Activated naive CD8-positive, alpha-beta T cell treated with anti-CD3 and anti-CD28 coated beads, Interleukin-2, amount 50 U/mL, for 24 hours (primary cell): ENCODE results near the gene RNF130.
"Not testable (repeated sequence)": the region's sequence is repeated elsewhere in the genome, so short reads cannot be mapped to it uniquely, and the experiment has no call there.

Source experiments
- ATAC-seq: fragments of 150-1000 bp; cut with Tn5 transposase; one replicate; pipeline ENCODE4 v1.10.0; 2021
- DNase-seq: peaks from one replicate; pipeline ENCODE4 v3.0.0; 2021
- H3K27ac Mint-ChIP-seq: one replicate; pipeline ENCODE4 v1.8.0; 2021; ENCODE audit warnings: mild to moderate bottlenecking, mixed read lengths
- H3K27me3 Mint-ChIP-seq: one replicate; pipeline ENCODE4 v1.8.0; 2021; ENCODE audit warnings: mixed read lengths
- H3K36me3 Mint-ChIP-seq: one replicate; pipeline ENCODE4 v1.8.0; 2021; ENCODE audit warnings: low read depth, mixed read lengths
- H3K4me1 Mint-ChIP-seq: one replicate; pipeline ENCODE4 v1.8.0; 2021; ENCODE audit warnings: mixed read lengths
- H3K4me3 Mint-ChIP-seq: one replicate; pipeline ENCODE4 v1.8.0; 2021; ENCODE audit warnings: mild to moderate bottlenecking, moderate library complexity, mixed read lengths
- H3K9me3 Mint-ChIP-seq: one replicate; pipeline ENCODE4 v1.8.0; 2021; ENCODE audit warnings: mixed read lengths

RNF130 gene

GRCh38 chr5:180040287-180041214 lies 31.0 kb downstream of the RNF130 start:
- no peaks in the 10 kb centered on the region for H3K27me3 Mint-ChIP-seq
- DNase-seq (no peak), ATAC-seq (no peak)
- peaks cover 13% of the 10 kb centered on the region for H3K9me3 Mint-ChIP-seq
- no peak overlapping the region for H3K27ac Mint-ChIP-seq
- H3K4me1 Mint-ChIP-seq, result no peaks in the 10 kb centered on the region
- peaks cover 33% of the 10 kb centered on the region for H3K36me3 Mint-ChIP-seq
- H3K4me3 Mint-ChIP-seq, result no peak overlapping the region

DNA sequence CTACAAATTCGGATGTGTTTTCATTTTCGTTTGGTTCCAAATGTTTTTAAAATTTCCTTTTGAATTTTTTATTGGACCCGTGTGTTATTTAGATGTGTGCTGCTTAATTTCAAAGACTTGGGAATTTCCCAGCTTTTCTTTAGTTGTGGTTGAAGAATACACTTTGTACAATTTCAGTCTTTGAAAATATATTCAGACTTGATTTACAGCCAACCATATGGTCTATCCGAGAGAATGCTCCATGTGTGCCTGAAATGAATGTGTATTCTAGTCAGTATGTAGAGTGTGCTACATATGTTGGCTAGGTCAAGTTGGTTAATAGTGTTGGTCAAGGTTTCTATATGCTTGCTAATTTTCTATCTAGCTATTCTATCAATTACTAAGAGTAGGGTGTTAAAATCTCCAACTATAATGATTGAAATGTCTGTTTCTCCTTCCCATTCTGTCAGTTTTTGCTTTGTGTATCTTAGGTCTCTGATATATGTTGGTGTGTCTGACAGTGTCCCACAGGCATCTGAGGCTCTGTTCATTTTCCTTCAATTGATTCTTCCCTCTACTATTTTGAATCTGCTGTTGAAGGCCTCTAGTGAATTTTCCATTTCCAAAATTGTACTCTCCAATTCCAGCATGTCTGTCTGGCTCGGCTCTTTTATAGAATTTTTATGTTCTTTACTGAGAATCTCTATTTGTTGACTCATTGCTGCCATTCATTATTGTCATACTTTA lies 36.2 kb downstream of the RNF130 start:
- no peak overlapping the region for H3K4me3 Mint-ChIP-seq
- ATAC-seq, result no peak
- H3K4me1 Mint-ChIP-seq, result peaks cover 5% of the 10 kb centered on the region
- no peak overlapping the region for H3K27ac Mint-ChIP-seq
- H3K9me3 Mint-ChIP-seq, result peaks cover 22% of the 10 kb centered on the region
- H3K27me3 Mint-ChIP-seq, result no peaks in the 10 kb centered on the region
- H3K36me3 Mint-ChIP-seq, result peaks cover 54% of the 10 kb centered on the region
- no peak for DNase-seq

DNA sequence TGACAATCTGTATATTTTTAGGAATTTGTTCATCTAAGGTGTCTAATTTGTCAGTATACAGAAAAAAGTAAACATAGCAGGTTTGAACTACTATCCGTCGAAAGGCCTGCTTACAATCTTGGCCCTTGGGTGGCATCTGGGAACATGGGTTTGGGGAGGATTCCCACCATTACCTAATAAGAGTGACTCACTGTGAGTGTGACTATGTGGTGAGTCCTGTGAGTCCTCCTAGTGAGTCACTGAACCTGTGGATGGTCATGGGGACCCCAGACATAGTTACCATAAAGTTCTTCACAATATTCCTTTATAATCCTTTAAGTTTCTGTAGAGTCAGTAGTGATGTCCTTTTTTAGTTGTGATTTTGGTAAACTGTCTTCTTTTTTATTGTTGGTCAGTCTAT lies 37.0 kb downstream of the RNF130 start:
- peaks cover 53% of the 10 kb centered on the region for H3K36me3 Mint-ChIP-seq
- DNase-seq (no peak), ATAC-seq (peak; percentile 49)
- peaks cover 5% of the 10 kb centered on the region for H3K4me1 Mint-ChIP-seq
- no peaks in the 10 kb centered on the region for H3K27me3 Mint-ChIP-seq
- H3K4me3 Mint-ChIP-seq, result no peak overlapping the region
- H3K27ac Mint-ChIP-seq, result no peak overlapping the region
- peaks cover 22% of the 10 kb centered on the region for H3K9me3 Mint-ChIP-seq

DNA sequence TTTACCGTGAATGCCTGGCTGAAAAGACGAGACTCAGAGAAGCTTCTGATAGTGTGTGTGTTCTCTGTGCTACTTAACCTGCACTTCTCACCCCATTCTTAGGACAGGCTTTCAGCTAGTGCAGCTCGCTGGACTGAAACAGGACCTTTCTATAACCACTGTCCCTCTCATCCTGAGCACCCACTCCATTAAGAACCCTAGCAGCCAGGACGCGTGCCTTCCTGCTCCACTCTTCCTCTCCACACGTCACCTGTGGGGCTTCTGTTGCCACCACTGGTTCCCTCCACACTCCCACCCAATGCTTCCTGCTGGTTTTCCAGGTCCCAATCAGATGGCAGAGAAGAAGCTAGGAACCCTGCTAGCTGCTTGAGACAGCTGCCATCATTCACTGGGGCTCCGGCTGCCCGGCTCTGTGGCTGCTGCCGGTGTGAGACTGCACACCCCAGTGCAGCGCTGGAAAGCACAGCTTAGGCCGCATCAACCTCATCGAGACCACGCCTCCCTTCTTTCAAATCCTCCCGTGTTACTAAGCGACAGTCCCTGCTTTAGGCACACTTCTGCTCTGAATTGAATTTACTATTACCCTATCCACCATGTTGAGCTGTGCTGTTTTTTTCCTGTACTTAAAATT lies 44.0 kb downstream of the RNF130 start:
- H3K9me3 Mint-ChIP-seq, result no peaks in the 10 kb centered on the region
- peaks cover 4% of the 10 kb centered on the region for H3K4me1 Mint-ChIP-seq
- no peak overlapping the region for H3K4me3 Mint-ChIP-seq
- no peak overlapping the region for H3K27ac Mint-ChIP-seq
- DNase-seq, result no peak
- no peaks in the 10 kb centered on the region for H3K27me3 Mint-ChIP-seq
- peaks cover 3% of the 10 kb centered on the region for H3K36me3 Mint-ChIP-seq
- ATAC-seq, result no peak

GRCh38 chr5:180026734-180027458 lies 44.7 kb downstream of the RNF130 start:
- H3K9me3 Mint-ChIP-seq, result no peaks in the 10 kb centered on the region
- peaks cover 1% of the 10 kb centered on the region for H3K36me3 Mint-ChIP-seq
- no peak overlapping the region for H3K27ac Mint-ChIP-seq
- peaks cover 4% of the 10 kb centered on the region for H3K4me1 Mint-ChIP-seq
- ATAC-seq, result no peak
- no peak overlapping the region for H3K4me3 Mint-ChIP-seq
- DNase-seq, result no peak
- H3K27me3 Mint-ChIP-seq, result no peaks in the 10 kb centered on the region

GRCh38 chr5:180026320-180026719 lies 45.2 kb downstream of the RNF130 start:
- peaks cover under 1% of the 10 kb centered on the region for H3K36me3 Mint-ChIP-seq
- H3K4me1 Mint-ChIP-seq, result peaks cover 4% of the 10 kb centered on the region
- H3K27ac Mint-ChIP-seq, result no peak overlapping the region
- no peaks in the 10 kb centered on the region for H3K27me3 Mint-ChIP-seq
- DNase-seq (no peak), ATAC-seq (no peak)
- H3K9me3 Mint-ChIP-seq, result no peaks in the 10 kb centered on the region
- H3K4me3 Mint-ChIP-seq, result no peak overlapping the region

GRCh38 chr5:180021900-180022299 lies 49.7 kb downstream of the RNF130 start:
- Mint-ChIP-seq H3K36me3 (peaks cover 16% of the 10 kb centered on the region), H3K27me3 (no peaks in the 10 kb centered on the region), H3K4me3 (no peak overlapping the region), H3K9me3 (peaks cover 3% of the 10 kb centered on the region), H3K4me1 (peaks cover 4% of the 10 kb centered on the region), H3K27ac (no peak overlapping the region)
- no peak for DNase-seq
- ATAC-seq, result no peak

GRCh38 chr5:180020176-180020575 lies 51.4 kb downstream of the RNF130 start:
- Mint-ChIP-seq H3K36me3 (peaks cover 16% of the 10 kb centered on the region), H3K9me3 (peaks cover 3% of the 10 kb centered on the region), H3K4me1 (no peaks in the 10 kb centered on the region), H3K4me3 (no peak overlapping the region), H3K27me3 (no peaks in the 10 kb centered on the region), H3K27ac (no peak overlapping the region)
- DNase-seq, result no peak
- ATAC-seq, result no peak

GRCh38 chr5:180018347-180019060 lies 53.1 kb downstream of the RNF130 start:
- H3K27me3 Mint-ChIP-seq, result no peaks in the 10 kb centered on the region
- H3K4me1 Mint-ChIP-seq, result no peaks in the 10 kb centered on the region
- H3K9me3 Mint-ChIP-seq, result peaks cover 3% of the 10 kb centered on the region
- no peak overlapping the region for H3K27ac Mint-ChIP-seq
- ATAC-seq, result no peak
- peaks cover 16% of the 10 kb centered on the region for H3K36me3 Mint-ChIP-seq
- no peak for DNase-seq
- H3K4me3 Mint-ChIP-seq, result no peak overlapping the region

- H3K27me3 Mint-ChIP-seq, ATAC-seq, H3K4me1 Mint-ChIP-seq, H3K4me3 Mint-ChIP-seq, DNase-seq, H3K27ac Mint-ChIP-seq, H3K9me3 Mint-ChIP-seq: not testable (repeated sequence)
- H3K36me3 Mint-ChIP-seq, result peaks cover 12% of the 10 kb centered on the region
Measured at GRCh38 chr5:180015523-180015922, 56.0 kb downstream of the RNF130 start.

- Mint-ChIP-seq H3K4me1 (no peaks in the 10 kb centered on the region), H3K27ac (no peak overlapping the region), H3K27me3 (no peaks in the 10 kb centered on the region), H3K9me3 (no peaks in the 10 kb centered on the region), H3K36me3 (peaks cover 3% of the 10 kb centered on the region), H3K4me3 (no peak overlapping the region)
- DNase-seq, result no peak
- ATAC-seq, result no peak
Measured at GRCh38 chr5:180013678-180014077, 57.9 kb downstream of the RNF130 start.

GRCh38 chr5:180012316-180012715 lies 59.2 kb downstream of the RNF130 start:
- DNase-seq (no peak), ATAC-seq (no peak)
- H3K27ac Mint-ChIP-seq, result no peak overlapping the region
- no peaks in the 10 kb centered on the region for H3K27me3 Mint-ChIP-seq
- no peak overlapping the region for H3K4me3 Mint-ChIP-seq
- peaks cover 3% of the 10 kb centered on the region for H3K36me3 Mint-ChIP-seq
- H3K9me3 Mint-ChIP-seq, result no peaks in the 10 kb centered on the region
- peaks cover 11% of the 10 kb centered on the region for H3K4me1 Mint-ChIP-seq

DNA sequence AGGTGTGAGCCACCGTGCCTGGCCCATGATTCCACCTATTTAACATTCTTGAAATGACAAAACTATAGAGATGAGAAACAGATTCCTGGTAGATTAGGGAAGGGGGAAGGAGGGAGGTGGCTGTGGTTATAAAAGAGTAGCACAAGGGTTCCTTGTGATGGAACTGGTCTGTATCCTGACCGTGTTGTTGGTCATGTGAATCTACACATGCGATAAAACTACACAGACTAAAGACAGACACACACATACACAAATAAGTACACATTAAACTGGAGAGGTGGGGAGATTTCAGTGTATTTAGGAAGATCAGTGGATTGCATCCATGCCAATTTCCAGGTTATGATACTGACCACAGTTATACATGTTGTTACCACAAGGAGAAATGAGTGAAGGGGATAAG lies 60.9 kb downstream of the RNF130 start:
- H3K36me3 Mint-ChIP-seq, result peaks cover 3% of the 10 kb centered on the region
- DNase-seq (no peak), ATAC-seq (no peak)
- no peak overlapping the region for H3K27ac Mint-ChIP-seq
- no peaks in the 10 kb centered on the region for H3K9me3 Mint-ChIP-seq
- H3K4me1 Mint-ChIP-seq, result peaks cover 25% of the 10 kb centered on the region
- no peaks in the 10 kb centered on the region for H3K27me3 Mint-ChIP-seq
- H3K4me3 Mint-ChIP-seq, result no peak overlapping the region

DNA sequence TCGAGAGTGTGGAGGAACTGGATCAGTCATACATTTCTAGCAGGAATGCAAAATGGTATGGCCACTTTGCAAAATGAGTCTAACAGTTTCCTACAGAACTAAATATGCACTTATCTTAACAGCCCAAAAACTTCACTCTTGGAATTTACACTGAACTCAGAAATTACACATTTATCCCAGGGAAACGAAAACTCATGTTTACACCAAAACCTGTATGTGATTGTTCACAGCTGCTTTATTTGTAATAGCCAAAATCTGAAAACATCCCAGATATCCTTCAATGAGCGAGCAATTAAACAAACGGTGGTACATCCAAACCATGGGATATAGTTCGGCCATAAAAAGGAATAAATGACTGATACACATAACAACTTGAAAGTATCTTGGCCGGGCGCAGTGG lies 62.0 kb downstream of the RNF130 start:
- Mint-ChIP-seq H3K9me3 (no peaks in the 10 kb centered on the region), H3K4me3 (no peak overlapping the region), H3K4me1 (peaks cover 25% of the 10 kb centered on the region), H3K36me3 (peaks cover 5% of the 10 kb centered on the region), H3K27ac (no peak overlapping the region), H3K27me3 (no peaks in the 10 kb centered on the region)
- DNase-seq (no peak), ATAC-seq (no peak)
